Measurements from ENCODE around the gene RAP2B. TPM values are rescaled to one million over a fixed set of nuclear protein-coding genes. Genes with fewer than 3 reads are reported as not detected.
A peak's percentile ranks its signal among the peaks of the same experiment; 100 is the strongest.

The RAP2B gene
- total and polyA plus RNA-seq, 2 of the 13 experiments (the other 11 are each of a cell fraction or from before 2014, with no cell fraction given): 6.4 to 7.1 TPM

DNA sequence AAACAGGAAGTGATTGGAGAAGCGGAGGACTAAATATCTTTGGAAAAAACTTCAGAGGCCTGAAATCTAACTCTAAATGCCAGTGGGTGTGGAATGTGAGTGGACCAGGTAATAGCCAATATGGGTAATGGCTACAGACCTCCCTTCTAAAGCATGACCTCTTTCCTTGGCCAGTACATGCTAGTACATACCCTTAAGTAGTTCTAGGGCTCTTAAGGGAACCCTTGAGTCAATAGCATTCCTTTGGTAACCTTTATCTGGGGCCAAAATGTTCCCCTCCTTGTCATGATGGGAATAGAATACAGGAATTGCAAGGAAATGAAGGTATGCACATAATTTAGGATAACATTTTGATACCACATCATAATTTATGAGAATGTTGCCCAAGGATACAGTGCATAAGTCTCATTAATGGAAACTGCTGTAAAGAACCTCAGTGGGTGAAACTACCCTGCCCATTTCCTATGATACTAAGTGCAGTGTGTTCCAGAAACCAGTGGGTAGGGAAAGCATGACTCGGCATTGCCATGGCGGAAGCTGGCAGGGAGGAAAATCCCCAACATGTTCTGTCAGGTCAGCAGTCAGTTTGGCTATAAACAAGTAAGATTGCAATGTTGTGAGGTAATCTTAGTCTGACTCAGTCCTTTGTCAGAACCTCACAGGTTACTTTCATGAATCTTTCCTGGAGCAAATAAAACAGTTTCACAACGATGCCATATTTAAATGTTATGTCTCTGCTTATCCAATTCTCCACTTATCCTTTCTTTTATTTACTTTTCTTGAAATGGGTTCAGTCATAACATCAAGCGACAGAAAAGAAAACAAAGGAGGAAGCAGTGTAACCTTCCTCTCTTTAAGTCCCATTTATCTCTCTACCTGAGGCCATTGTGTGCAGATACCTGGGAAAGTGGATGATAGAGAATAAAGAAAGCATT, 23.5 kb upstream of the RAP2B start (continued):
- TF ChIP-seq, protein P1, sequence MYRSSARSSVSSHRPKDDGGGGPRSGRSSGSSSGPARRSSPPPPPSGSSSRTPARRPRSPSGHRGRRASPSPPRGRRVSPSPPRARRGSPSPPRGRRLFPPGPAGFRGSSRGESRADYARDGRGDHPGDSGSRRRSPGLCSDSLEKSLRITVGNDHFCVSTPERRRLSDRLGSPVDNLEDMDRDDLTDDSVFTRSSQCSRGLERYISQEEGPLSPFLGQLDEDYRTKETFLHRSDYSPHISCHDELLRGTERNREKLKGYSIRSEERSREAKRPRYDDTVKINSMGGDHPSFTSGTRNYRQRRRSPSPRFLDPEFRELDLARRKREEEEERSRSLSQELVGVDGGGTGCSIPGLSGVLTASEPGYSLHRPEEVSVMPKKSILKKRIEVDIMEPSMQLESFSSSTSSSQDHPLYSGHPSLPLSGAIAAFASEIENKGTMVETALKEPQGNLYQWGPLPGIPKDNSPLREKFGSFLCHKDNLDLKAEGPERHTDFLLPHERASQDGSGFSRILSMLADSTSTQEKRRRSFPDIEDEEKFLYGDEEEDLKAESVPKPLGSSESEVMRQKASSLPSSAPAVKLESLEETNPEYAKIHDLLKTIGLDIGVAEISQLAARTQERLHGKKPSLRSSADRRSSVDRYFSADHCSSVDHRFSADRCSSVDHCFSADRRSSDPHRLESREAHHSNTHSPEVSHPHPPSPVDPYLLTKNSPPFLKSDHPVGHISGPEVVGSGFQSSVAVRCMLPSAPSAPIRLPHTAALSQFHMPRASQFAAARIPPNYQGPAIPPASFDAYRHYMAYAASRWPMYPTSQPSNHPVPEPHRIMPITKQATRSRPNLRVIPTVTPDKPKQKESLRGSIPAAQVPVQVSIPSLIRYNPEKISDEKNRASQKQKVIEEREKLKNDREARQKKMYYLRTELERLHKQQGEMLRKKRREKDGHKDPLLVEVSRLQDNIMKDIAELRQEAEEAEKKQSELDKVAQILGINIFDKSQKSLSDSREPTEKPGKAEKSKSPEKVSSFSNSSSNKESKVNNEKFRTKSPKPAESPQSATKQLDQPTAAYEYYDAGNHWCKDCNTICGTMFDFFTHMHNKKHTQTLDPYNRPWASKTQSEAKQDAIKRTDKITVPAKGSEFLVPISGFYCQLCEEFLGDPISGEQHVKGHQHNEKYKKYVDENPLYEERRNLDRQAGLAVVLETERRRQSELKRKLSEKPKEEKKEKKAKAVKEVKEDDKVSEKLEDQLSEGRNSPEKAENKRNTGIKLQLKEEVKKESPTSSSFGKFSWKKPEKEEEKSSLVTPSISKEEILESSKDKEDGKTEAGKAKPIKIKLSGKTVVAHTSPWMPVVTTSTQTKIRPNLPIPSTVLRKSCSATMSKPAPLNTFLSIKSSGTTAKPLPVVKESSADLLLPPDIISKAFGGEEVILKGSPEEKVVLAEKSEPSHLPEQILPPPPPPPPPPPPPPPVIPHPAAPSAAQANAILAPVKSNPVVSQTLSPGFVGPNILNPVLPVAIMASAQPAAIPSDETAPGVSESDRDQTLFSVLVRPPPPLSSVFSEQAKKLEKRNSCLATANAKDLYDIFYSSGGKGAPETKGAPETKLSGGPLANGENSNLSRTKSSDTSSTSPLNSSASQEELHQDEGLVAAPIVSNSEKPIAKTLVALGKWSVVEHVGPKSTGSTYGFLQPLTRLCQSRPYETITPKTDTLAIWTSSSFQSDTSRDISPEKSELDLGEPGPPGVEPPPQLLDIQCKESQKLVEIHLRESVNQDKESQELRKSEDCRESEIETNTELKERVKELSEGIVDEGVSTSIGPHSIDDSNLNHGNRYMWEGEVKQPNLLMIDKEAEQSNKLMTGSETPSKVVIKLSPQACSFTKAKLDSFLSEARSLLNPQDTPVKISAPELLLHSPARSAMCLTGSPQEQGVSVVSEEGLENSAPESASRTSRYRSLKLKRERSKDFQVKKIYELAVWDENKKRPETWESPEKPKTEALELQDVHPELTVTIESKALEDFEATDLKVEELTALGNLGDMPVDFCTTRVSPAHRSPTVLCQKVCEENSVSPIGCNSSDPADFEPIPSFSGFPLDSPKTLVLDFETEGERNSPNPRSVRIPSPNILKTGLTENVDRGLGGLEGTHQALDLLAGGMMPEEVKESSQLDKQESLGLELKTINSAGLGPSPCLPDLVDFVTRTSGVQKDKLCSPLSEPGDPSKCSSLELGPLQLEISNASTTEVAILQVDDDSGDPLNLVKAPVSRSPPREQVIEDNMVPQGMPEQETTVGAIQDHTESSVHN (CRISPR knock-in tag; IDR thresholded peaks at IDR 0.05): no peak
- TF ChIP-seq ZNF367 (CRISPR knock-in tag; IDR thresholded peaks at IDR 0.05; ENCODE audit: borderline replicate concordance) (no peak), THAP11 (CRISPR knock-in tag; IDR thresholded peaks at IDR 0.05) (peak; percentile 50; the same call in 1 of the 2 replicates), NCOA2 (CRISPR knock-in tag; IDR thresholded peaks at IDR 0.05) (peak; percentile 85), NCOA5 (CRISPR knock-in tag; IDR thresholded peaks at IDR 0.05) (no peak), RXRA (CRISPR knock-in tag; IDR thresholded peaks at IDR 0.05) (peak; percentile 48; the same call in 1 of the 2 replicates), IRX3 (CRISPR knock-in tag; IDR thresholded peaks at IDR 0.05; ENCODE audit: borderline replicate concordance, low read depth) (no peak), ZNF550 (CRISPR knock-in tag; IDR thresholded peaks at IDR 0.05; ENCODE audit: borderline replicate concordance) (no peak), MYC (CRISPR knock-in tag; IDR thresholded peaks at IDR 0.05; ENCODE audit: borderline replicate concordance) (0 out of 2 replicates have a peak, but pooled peaks have one; percentile 18), MED1 (CRISPR knock-in tag; IDR thresholded peaks at IDR 0.05) (peak; percentile 88)
- TF ChIP-seq, protein P2, sequence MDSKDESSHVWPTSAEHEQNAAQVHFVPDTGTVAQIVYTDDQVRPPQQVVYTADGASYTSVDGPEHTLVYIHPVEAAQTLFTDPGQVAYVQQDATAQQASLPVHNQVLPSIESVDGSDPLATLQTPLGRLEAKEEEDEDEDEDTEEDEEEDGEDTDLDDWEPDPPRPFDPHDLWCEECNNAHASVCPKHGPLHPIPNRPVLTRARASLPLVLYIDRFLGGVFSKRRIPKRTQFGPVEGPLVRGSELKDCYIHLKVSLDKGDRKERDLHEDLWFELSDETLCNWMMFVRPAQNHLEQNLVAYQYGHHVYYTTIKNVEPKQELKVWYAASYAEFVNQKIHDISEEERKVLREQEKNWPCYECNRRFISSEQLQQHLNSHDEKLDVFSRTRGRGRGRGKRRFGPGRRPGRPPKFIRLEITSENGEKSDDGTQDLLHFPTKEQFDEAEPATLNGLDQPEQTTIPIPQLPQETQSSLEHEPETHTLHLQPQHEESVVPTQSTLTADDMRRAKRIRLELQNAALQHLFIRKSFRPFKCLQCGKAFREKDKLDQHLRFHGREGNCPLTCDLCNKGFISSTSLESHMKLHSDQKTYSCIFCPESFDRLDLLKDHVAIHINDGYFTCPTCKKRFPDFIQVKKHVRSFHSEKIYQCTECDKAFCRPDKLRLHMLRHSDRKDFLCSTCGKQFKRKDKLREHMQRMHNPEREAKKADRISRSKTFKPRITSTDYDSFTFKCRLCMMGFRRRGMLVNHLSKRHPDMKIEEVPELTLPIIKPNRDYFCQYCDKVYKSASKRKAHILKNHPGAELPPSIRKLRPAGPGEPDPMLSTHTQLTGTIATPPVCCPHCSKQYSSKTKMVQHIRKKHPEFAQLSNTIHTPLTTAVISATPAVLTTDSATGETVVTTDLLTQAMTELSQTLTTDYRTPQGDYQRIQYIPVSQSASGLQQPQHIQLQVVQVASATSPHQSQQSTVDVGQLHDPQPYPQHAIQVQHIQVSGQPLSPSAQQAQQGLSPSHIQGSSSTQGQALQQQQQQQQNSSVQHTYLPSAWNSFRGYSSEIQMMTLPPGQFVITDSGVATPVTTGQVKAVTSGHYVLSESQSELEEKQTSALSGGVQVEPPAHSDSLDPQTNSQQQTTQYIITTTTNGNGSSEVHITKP (CRISPR knock-in tag; IDR thresholded peaks at IDR 0.05; ENCODE audit: low read depth): peak; percentile 63; the same call in 1 of the 2 replicates
- TF ChIP-seq, protein P3, sequence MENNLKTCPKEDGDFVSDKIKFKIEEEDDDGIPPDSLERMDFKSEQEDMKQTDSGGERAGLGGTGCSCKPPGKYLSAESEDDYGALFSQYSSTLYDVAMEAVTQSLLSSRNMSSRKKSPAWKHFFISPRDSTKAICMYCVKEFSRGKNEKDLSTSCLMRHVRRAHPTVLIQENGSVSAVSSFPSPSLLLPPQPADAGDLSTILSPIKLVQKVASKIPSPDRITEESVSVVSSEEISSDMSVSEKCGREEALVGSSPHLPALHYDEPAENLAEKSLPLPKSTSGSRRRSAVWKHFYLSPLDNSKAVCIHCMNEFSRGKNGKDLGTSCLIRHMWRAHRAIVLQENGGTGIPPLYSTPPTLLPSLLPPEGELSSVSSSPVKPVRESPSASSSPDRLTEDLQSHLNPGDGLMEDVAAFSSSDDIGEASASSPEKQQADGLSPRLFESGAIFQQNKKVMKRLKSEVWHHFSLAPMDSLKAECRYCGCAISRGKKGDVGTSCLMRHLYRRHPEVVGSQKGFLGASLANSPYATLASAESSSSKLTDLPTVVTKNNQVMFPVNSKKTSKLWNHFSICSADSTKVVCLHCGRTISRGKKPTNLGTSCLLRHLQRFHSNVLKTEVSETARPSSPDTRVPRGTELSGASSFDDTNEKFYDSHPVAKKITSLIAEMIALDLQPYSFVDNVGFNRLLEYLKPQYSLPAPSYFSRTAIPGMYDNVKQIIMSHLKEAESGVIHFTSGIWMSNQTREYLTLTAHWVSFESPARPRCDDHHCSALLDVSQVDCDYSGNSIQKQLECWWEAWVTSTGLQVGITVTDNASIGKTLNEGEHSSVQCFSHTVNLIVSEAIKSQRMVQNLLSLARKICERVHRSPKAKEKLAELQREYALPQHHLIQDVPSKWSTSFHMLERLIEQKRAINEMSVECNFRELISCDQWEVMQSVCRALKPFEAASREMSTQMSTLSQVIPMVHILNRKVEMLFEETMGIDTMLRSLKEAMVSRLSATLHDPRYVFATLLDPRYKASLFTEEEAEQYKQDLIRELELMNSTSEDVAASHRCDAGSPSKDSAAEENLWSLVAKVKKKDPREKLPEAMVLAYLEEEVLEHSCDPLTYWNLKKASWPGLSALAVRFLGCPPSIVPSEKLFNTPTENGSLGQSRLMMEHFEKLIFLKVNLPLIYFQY (CRISPR knock-in tag; IDR thresholded peaks at IDR 0.05; ENCODE audit: borderline replicate concordance): no peak
